ENCODE results near the gene SBNO1.

DNA sequence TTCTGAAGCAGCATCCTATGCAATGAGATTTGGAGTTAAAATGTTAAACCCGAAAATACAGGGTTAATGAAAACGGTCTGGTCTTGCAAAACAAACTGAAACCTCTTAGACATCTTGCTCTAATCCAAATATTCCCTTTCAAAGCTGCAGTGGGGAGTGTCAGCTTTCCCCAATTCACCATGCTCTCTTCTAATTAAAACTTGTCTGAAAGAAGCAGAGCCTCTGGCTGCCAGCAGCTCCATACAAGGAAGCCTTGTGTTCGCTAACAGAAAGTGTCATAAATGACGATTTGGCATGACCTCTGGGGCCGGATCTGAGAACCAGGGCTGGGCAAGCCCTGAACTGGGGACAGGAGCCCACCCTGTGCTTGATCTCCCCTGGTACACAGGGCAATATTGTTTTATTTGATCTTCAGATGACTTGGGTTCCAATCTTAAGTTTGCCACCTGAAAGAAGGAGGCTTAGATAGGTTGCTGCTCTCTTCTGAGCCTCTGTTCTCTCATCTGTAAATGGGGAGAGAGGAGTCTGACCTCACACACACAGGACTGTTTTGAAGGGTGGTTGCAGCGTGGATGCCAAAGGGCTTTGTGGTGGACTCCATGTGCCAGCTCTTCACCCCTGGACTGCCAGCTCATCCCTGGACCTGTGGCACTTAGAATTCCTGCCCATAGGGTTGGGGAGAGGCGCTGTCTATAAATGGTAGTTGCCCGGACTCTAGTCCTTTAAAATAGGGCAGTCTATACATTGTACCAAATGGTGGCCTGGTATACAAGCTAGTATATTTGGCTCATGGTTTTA lies 27.1 kb upstream of the SBNO1 start:
- TF ChIP-seq ZNF274 (IDR thresholded peaks at IDR 0.05; ENCODE audit: low read depth, low read length) (no peak), YY1 (IDR thresholded peaks at IDR 0.05; ENCODE audit: insufficient read depth, insufficient read length) (no peak), SUZ12 (IDR thresholded peaks at IDR 0.05; ENCODE audit: extremely low read depth, insufficient read depth, insufficient read length) (no peak)
